ENCODE results near the gene SLC35G3. TPM values are rescaled to one million over a fixed set of nuclear protein-coding genes. Genes with fewer than 3 reads are reported as not detected.

Gene SLC35G3
- total RNA-seq, 1 donor from 2014 or later = not detected

GRCh38 chr17:35191001-35191695, 3.0 kb downstream of the SLC35G3 start:
- no peak overlapping the region for H3K4me3 Mint-ChIP-seq (ENCODE audit: unreplicated experiment)

GRCh38 chr17:35189291-35189690, 4.9 kb downstream of the SLC35G3 start:
- peaks cover 2% of the 10 kb centered on the region for H3K27me3 Mint-ChIP-seq (ENCODE audit: unreplicated experiment)
- no peak overlapping the region for H3K4me3 Mint-ChIP-seq (ENCODE audit: unreplicated experiment)
- no peaks in the 10 kb centered on the region for H3K36me3 Mint-ChIP-seq (ENCODE audit: low read depth, unreplicated experiment)
- no peak overlapping the region for H3K27ac Mint-ChIP-seq (ENCODE audit: unreplicated experiment)
- H3K4me1 Mint-ChIP-seq (ENCODE audit: unreplicated experiment) = no peaks in the 10 kb centered on the region
- no peaks in the 10 kb centered on the region for H3K9me3 Mint-ChIP-seq (ENCODE audit: unreplicated experiment)
- TF ChIP-seq CTCF (IDR thresholded peaks at IDR 0.05; ENCODE audit: unreplicated experiment) = no peak
- DNase-seq (ENCODE audit: low spot score) = no peak

More at GRCh38 chr17:35191001-35191695, 3.0 kb downstream of the SLC35G3 start:
- no peak for DNase-seq (ENCODE audit: low spot score)
- peaks cover 5% of the 10 kb centered on the region for H3K9me3 Mint-ChIP-seq (ENCODE audit: unreplicated experiment)
- no peak for TF ChIP-seq CTCF (IDR thresholded peaks at IDR 0.05; ENCODE audit: unreplicated experiment)
- no peaks in the 10 kb centered on the region for H3K27me3 Mint-ChIP-seq (ENCODE audit: unreplicated experiment)
- H3K4me1 Mint-ChIP-seq (ENCODE audit: unreplicated experiment) = no peaks in the 10 kb centered on the region
- no peak overlapping the region for H3K27ac Mint-ChIP-seq (ENCODE audit: unreplicated experiment)
- H3K36me3 Mint-ChIP-seq (ENCODE audit: low read depth, unreplicated experiment) = no peaks in the 10 kb centered on the region

- TF ChIP-seq CTCF (IDR thresholded peaks at IDR 0.05; ENCODE audit: unreplicated experiment) = no peak
- Mint-ChIP-seq H3K36me3 (ENCODE audit: low read depth, unreplicated experiment) (no peaks in the 10 kb centered on the region), H3K4me1 (ENCODE audit: unreplicated experiment) (no peaks in the 10 kb centered on the region)
Observed at GRCh38 chr17:35188111-35188510, 6.1 kb downstream of the SLC35G3 start.

GRCh38 chr17:35187481-35187880, 6.7 kb downstream of the SLC35G3 start:
- no peak overlapping the region for H3K4me3 Mint-ChIP-seq (ENCODE audit: unreplicated experiment)
- H3K27me3 Mint-ChIP-seq (ENCODE audit: unreplicated experiment) = peaks cover 2% of the 10 kb centered on the region
- no peak overlapping the region for H3K27ac Mint-ChIP-seq (ENCODE audit: unreplicated experiment)
- no peaks in the 10 kb centered on the region for H3K9me3 Mint-ChIP-seq (ENCODE audit: unreplicated experiment)
- H3K36me3 Mint-ChIP-seq (ENCODE audit: low read depth, unreplicated experiment) = no peaks in the 10 kb centered on the region
- DNase-seq (ENCODE audit: low spot score) = no peak
- TF ChIP-seq CTCF (IDR thresholded peaks at IDR 0.05; ENCODE audit: unreplicated experiment) = no peak
- no peaks in the 10 kb centered on the region for H3K4me1 Mint-ChIP-seq (ENCODE audit: unreplicated experiment)

More at GRCh38 chr17:35188111-35188510, 6.1 kb downstream of the SLC35G3 start:
- DNase-seq (ENCODE audit: low spot score) = no peak
- peaks cover 2% of the 10 kb centered on the region for H3K27me3 Mint-ChIP-seq (ENCODE audit: unreplicated experiment)
- H3K9me3 Mint-ChIP-seq (ENCODE audit: unreplicated experiment) = no peaks in the 10 kb centered on the region
- no peak overlapping the region for H3K4me3 Mint-ChIP-seq (ENCODE audit: unreplicated experiment)
- no peak overlapping the region for H3K27ac Mint-ChIP-seq (ENCODE audit: unreplicated experiment)

- H3K4me1 Mint-ChIP-seq (ENCODE audit: unreplicated experiment) = no peaks in the 10 kb centered on the region
- H3K4me3 Mint-ChIP-seq (ENCODE audit: unreplicated experiment) = no peak overlapping the region
- no peaks in the 10 kb centered on the region for H3K9me3 Mint-ChIP-seq (ENCODE audit: unreplicated experiment)
- no peak overlapping the region for H3K27ac Mint-ChIP-seq (ENCODE audit: unreplicated experiment)
- peaks cover 3% of the 10 kb centered on the region for H3K27me3 Mint-ChIP-seq (ENCODE audit: unreplicated experiment)
- DNase-seq (ENCODE audit: low spot score) = no peak
- TF ChIP-seq CTCF (IDR thresholded peaks at IDR 0.05; ENCODE audit: unreplicated experiment) = no peak
- H3K36me3 Mint-ChIP-seq (ENCODE audit: low read depth, unreplicated experiment) = no peaks in the 10 kb centered on the region
Observed at GRCh38 chr17:35185849-35186248, 8.3 kb downstream of the SLC35G3 start.
